ENCODE measurements around the gene RGS9.

DNA sequence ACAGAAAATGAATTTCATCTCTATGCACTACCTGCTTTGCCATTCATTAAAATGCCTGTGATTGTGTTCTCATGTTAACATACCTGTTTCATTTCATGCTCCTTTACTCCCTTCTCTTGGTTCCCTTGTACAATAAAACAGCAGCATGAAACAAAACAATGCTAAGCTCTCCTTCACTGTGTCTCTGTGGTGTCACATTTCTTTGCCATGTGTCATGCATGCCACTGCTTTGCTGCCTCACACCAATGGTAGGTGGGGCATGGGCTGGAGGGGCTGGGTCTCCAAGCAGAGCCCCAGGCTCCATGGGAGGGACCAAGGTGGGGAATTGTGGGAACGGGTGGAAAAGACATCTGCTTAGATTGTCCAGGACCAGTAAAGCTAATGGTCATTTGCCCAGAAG is 83.6 kb downstream of the RGS9 start:
- TF ChIP-seq POLR2A (IDR thresholded peaks at IDR 0.05; ENCODE audit: low read length): no peak
- TF ChIP-seq GATA1 (IDR thresholded peaks at IDR 0.05; ENCODE audit: low read depth, low read length): no peak

Data from erythroblast (primary cell).